ENCODE measurements around the gene TMED8.

DNA sequence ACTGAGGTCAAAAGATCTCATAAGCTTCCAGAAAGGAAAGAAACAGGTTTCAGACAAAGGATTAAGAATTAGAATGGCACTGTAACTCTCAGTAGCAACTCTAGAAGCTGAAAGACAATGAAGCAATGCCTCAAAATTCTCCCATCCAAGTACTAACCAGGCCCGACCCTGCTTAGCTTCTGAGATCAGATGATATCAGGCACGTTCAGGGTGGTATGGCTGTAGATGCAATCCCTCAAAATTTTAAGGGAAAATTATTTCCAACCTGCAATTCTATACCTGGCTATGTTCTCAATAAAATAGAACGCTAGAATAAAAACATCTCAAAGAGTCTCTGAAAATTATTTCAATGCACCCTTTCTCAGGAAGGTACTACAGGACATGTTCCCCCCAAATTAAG, 26.9 kb upstream of the TMED8 start:
- TF ChIP-seq, protein P1, sequence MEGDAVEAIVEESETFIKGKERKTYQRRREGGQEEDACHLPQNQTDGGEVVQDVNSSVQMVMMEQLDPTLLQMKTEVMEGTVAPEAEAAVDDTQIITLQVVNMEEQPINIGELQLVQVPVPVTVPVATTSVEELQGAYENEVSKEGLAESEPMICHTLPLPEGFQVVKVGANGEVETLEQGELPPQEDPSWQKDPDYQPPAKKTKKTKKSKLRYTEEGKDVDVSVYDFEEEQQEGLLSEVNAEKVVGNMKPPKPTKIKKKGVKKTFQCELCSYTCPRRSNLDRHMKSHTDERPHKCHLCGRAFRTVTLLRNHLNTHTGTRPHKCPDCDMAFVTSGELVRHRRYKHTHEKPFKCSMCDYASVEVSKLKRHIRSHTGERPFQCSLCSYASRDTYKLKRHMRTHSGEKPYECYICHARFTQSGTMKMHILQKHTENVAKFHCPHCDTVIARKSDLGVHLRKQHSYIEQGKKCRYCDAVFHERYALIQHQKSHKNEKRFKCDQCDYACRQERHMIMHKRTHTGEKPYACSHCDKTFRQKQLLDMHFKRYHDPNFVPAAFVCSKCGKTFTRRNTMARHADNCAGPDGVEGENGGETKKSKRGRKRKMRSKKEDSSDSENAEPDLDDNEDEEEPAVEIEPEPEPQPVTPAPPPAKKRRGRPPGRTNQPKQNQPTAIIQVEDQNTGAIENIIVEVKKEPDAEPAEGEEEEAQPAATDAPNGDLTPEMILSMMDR (IDR thresholded peaks at IDR 0.05): no peak
- no peak for TF ChIP-seq POLR2AphosphoS5 (IDR thresholded peaks at IDR 0.05)

All from suprapubic skin (tissue), 3 donors.